Measurements from ENCODE around the gene RIMS1.
A peak's percentile ranks its signal among the peaks of the same experiment; 100 is the strongest.
"Not testable (repeated sequence)": the region's sequence is repeated elsewhere in the genome, so short reads cannot be mapped to it uniquely, and the experiment has no call there.

Gene RIMS1

DNA sequence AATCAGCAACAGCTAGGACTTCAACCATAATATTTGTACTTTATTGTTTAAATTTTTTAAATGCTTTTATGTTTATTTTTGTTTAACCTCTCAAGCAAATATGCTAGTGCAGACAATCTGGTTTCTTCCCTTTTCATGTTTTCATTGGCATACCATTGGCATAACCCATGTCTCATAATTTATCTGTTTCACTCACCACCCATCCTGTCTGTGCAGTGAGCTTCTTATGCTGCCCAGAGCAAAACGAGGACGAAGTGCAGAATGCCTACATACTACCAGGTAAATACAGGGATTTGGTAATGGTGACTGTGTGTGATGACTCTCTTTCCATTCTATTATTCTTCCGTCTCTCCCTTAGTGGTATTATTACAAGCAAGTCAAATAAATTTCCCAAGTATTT lies 374.1 kb downstream of the RIMS1 start:
- no peak for DNase-seq

DNA sequence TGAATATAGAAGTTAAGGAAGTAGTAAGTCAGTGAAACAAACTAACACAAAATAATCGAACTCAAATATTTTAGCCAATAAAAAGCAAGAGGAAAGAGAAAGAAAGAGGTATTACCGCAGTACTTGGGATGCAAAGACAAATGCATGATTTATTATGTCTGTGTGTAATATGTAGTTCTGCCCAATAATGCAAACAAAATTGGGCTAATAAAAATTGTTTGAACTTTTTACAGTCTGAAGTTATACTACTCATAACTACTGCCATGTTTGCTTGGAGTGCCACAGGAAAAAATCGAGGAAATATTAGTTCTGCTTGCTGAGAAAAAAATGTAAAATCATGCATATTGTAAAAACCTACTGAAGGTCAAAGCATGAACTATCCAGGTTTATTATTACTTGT lies 375.2 kb downstream of the RIMS1 start:
- no peak for DNase-seq

DNA sequence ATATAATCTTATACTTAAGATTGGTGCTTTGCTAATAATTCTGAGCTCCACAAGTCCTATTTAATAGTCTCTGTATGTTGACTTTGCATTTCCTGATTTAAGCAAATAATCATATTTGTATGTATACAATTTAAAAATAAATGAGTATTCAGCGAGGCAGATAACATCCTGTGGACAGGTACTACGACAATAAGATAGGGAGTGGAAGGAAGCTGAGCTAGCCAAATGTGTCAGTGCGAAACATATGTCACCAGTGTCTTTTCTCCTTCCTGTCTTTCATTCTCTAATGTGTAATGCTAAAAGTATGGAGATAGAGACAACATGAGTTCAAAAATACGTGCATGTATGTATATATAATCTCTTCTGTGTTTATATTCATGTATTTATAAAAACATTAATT lies 375.9 kb downstream of the RIMS1 start:
- no peak for DNase-seq

DNA sequence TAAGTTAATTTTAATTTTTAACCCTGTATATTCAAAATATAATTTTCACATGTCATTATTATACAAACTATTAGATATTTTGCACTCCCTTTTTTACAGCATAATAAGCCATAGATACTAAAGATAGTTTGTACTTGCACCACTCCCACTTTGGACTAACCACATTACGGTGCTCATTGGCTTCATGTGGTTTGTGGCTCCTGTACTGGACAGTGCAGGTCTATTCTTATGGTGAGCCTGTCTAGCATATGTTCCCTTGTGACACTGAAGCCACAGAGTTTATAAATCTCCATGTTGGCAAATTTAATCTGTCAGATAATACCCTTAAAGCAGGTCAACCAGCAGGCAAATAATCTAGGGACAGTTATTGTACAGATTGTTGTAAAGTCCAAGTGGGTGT lies 381.1 kb downstream of the RIMS1 start:
- no peak for DNase-seq

DNA sequence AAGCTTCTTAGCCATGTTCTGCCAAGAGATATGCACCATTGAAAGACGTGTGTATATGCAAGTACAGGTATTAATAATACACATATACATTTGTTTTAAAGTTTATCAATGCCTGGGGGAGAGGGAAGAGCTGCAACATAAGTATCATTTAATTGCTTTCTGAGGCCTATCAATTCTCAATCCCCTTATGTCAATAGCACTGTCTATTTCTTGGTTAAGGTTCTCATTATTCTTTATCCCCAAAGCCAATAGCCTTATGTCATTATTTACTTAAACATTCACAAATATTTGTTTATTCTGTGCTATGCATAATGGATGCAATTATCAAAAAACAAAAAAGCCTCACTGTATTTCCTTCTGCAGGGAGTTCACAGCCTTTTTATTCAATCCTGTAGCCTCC lies 385.2 kb downstream of the RIMS1 start:
- DNase-seq: no peak

DNA sequence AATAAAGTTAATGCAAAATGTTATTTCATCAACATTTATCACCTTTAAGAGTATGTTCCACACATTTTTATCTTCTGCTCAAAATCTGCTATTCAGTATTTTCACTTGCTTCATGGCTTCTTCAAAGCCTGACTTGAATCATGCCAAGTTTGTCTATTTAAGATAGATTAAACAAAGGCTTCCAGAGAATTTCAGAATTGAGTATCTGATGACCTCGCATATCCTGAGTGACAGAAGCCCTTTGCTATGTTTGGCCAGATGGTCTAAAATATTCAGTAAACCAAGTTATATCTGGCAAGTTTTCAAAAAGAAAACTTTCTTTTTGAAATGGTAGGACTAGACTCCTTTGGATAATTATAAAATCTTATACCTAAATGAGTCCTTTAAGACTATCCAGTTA lies 386.6 kb downstream of the RIMS1 start:
- peak in 1 of 2 experiments; percentile 31 for DNase-seq

DNA sequence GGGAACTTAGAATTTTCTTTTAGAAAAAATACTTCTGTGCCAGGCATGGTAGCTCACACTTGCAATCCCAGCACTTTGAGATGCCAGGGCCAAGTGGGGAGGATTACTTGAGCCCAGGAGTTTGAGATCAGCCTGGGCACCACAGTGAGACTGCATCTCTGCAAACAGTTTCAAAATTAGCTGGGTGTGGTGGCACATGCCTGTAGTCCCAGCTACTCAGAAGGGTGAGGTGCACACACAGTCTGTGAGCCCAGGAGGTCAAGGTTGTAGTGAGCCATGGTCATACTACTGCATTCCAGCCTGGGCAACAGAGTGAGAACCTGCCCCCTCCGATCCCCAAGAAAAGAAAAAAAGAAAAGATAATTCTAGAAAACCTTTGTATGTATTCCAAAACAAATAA lies 389.5 kb downstream of the RIMS1 start:
- no peak for DNase-seq

DNA sequence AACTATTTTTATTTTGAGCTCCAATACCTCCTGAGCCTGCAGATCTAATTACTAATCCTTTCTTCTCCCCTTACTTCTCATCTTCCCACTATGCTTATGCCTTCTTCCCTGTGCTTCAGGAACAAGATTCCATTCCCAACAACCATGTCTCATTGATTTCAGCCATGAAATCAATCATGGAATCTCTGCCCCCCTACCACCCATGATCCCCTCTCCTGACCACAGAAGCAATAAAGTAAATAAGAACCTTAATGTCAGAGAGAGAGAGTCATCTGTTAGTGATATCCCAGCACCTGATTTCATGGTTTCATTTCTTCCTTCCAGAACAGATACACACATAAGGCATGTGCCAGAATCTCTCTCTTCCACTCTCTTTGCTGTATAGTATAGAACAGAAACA lies 395.9 kb downstream of the RIMS1 start:
- DNase-seq: no peak

DNA sequence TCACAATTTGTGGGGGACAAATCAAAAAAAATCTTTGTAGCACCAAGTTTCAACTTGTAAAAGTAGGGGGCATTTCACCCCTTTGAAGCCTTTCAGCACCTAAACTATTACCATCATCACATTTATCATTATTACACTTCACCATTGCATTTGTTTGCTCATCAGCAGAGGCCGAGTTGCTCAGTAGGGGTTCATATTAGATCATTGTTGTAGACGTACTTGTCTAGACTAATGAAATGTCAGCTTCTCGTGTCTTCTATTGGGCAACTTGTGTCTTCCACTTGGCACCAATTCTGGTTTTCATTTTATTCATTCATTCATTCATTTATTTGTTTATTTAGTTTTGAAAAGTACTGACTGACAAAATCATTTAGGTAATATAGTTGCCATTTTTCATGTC lies 397.2 kb downstream of the RIMS1 start:
- DNase-seq: no peak

DNA sequence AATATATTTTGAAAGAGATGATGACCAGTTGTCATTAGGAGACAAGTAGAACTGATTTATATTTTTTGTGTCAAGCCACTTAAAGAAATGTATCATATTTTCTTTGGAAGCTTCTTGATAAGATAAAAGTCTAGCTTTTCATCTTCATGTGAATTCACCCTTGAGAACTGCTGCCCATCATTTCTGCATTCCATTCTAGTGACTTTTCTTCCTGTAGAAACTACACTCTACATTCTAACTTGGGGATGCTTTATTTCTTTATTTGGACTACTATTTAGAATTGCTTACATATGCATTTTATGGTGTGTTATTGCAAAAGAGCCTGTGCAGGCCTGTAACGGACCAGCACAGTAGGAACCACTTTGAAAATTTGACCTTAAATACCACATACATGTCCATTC lies 400.6 kb downstream of the RIMS1 start:
- DNase-seq: peak in 1 of 2 experiments; percentile 66

DNA sequence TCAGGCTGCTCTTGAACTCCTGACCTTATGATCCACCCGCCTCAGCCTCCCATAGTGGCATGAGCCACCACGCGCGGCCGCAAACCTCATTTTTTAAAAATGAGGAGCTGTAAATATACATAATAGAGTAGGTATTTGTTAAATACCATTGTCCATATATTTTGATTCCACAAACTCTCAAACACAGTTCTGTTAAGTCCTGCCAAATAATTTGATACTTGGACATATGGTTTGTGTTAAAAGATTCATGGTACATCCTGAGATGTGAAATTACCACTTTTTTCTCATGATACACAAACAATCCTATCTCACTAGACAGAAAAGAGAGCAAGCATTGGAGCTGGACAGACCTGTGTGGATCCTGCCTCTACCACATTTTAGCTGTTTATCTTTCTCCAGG lies 401.5 kb downstream of the RIMS1 start:
- DNase-seq: no peak

DNA sequence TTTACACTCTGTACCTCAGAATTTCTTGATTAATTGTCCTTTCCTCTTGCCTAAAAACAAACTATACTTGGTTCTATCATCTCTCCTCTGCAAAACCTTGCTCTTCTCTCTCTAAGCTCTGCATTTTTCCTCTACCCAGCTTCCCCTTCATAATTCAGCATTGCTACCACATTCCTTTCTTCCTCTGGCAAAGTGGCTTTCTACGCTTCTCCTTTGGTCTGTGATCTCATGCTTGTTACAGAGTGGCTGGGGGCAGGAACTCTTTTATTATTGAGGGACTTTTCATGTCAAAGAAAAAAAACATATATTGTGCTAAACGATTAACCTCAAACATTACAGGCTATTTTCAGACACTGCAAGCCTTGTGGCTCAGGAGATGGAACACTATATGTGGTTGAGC lies 402.2 kb downstream of the RIMS1 start:
- DNase-seq: no peak

DNA sequence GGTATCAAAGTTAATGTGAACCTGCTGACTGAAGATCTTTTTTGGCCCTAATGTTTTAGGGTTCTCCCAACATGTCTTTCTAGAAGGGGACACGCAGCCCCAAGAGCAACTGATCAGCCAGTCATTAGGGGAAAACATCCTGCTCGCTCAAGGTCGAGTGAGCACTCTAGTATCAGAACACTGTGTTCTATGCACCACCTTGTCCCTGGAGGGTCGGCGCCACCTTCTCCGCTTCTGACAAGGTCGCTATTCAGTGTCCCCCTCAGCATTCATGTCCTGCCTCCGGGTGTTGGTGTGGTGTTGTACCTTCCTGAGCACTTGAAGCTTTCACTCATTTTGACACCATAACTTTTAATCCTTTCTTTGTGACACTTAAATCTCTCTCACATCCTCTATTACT lies 404.3 kb downstream of the RIMS1 start:
- DNase-seq: no peak

DNA sequence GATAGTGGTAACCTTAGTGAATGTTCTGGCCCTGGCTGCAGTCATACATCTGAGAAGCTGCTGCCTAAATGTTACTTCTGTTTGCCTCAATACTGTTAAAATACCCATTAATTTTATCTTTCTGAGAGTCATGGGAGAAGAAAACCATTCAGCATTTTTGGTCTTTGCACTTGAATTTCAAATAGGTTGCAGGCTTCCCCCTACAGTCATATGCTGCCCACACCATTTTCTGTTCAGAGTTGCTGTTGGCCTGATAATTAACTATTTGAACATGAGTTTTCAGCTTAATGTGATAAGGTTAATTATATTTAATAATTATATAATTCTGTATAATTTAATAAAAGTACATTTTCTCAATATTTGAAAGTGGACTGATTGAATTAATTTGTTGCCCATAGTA lies 410.0 kb downstream of the RIMS1 start:
- no peak for DNase-seq

DNA sequence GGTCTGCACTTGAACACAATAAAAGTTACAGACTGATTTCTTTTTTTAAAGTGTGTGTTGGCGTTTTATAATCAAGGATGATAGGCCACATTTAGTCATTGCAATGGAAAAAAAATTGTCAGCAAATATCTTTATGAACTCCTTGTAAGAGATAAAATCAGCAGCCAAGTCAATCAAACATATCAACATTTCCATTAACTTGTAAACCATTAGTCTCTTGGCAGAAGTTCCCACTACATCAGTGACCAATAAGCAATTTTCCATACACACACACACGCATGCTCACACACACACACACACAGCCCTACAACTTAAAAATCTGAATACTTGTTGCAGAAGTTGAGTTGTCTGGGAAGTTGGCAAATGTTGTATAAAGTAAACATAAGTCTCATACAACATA lies 419.6 kb downstream of the RIMS1 start:
- no peak for DNase-seq

DNA sequence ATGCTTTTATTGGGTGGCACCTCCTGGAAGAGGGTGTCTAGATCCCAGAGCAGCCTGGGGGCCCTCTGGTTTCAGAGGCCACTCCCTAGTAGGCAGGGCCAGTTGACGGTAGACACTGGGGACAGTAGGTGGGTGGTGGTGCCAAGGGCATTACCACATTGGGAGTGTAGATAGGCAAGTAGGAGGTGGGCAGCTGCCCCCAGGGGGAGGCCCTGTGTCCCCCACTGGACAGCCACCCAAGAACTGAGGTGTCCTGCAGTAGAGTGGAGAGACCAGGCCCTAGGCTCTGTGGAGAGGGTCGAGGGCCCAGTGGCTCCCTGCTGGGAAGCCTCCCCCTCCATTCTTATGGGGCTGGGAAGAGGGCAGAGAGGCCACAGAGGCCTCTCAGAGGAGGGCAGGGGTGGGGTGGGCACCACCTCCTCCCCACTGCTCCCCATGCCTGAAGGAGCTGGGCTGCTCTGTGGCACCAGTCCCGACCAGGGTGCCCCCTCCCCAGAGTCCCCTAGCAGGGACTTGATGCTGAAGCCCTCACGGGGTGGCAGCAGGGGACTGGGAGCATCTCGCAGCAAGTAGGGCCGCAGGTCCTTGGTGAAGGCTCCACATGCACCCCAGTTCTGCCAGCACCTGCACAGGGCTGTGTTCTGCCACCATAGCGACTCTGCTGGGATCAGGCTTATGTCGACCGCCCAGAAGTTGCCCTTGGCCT lies 430.5 kb downstream of the RIMS1 start:
- no peak for DNase-seq

DNA sequence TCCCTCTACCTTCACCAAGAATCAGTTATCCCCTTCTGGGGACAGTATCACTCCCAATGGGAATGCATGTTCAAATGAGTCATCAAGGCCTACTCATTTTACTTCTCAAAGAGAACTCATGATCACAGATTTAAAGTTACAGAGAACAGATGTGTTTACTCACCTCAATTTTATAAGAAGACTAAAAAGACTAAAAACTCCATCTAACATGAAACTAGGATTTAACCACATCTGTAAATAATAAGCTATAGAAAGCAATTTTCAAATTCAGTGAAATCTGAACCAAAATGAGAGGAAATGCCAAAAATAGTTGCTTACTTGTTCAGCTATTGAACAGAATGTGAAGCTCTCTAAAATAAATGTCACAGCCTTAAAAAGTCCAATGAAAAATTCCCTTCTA lies 435.4 kb downstream of the RIMS1 start:
- no peak for DNase-seq

DNA sequence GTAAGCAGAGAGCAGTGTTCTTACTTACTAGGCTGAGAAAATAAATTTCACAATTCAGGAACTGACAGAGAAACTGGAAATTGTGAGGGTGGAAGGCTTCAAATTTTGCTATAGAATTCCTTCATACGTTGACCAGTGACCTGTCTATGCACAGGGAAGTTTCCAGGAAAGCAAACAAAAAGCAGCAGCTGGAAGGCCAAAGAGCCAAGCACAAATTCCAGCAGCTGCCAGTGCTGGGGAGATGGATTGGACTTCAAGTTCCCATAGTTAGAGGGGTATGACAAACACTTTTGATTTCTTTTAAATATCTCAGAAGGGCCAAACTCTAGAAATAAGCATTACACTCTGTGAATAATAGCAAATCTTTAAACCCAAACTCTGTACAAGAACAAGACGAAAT lies 436.4 kb downstream of the RIMS1 start:
- no peak for DNase-seq

DNA sequence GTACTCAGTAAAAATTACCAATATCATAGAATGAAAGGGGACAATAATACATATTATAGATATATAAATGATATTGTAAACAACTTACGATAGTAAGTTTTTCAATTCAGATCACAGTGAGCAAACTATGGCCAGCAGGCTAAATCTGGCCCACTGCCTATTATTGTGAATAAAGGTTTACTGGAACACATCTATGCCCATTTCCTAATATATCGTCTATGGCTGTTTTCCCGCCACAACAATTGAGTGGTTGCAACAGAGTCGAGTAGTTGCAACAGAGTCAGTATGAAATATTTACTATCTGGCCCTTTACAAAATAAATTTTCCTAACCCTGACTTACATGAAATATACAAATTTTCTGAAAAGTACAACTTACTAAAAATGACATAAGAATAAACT lies 438.2 kb downstream of the RIMS1 start:
- no peak for DNase-seq

DNA sequence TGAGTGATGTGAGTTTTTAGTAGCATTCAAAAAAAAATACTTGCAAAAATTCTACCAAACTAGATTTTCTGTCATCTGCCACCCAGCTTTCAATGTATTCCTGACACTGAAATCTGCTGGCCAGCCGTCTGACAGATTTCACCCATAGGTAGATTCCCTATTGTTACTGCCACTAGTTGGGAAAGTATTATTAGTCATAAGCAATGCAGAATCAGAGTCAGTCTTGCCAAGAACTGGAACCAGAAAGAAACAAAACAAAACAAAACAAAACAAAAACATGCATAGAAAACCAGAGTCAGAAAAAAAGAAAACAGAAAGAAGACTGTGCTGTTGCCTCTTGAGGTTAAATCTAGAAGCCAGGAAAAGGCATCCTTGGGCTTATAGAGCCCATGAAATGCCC lies 442.4 kb downstream of the RIMS1 start:
- DNase-seq: no peak

DNA sequence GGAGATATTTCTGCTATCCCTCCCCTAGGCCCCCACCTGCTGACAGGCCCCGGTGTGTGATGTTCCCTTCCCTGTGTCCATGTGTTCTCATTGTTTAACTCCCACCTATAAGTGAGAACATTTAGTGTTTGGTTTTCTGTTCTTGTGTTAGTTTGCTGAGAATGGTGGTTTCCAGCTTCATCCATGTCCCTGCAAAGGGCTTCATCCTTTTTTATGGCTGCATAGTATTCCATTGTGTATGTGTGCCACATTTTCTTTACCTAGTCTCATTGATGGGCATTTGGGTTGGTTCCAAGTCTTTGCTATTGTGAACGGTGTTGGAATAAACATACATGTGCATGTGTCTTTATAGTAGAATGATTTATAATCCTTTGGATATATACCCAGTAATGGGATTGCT lies 448.9 kb downstream of the RIMS1 start:
- not testable (repeated sequence) for DNase-seq

DNA sequence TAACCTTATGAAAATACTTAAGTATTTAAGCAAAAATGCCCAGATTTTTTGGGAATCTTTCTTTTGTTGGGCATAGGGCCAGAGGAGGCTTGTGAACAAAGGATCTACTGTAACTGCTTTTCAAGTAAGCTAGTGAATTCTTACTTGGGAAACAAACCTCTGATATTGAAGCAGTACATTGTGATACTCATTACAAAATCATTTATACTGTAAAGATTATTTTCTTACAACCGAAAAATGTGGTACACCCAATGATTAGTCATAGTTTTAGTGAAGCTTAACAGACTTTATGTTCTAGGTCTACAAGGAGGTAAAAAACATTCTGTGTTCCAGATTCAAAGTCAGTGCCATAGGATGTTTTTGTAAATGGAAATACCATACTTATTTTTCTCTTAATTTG lies 462.6 kb downstream of the RIMS1 start:
- no peak for DNase-seq

DNA sequence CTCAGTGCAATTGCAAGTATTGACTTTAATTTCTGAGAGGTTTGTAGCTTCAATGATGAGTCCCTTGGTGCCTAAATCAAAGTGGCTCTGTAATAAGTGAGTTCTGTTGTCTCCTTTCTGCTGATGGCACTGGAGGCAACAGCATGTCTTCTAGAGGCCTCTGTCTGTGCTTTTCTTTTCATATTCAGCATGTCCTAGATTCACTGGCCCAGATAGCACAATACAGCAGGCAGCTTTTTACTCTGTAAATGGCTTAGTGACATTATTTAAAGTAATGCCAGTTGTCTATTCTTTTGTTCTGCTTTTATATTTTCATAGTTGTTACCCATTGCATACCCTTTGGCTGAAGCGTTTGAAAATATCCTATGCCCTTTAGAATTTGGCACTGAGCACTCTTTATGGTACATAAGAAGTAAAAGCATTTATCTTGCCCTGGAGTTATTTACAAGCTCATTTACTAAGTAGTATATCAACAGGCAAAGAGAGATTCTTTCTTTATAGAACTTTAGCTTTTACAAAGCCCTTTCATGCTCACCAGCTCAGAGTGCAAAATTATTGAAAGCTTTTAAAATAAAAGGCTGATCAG lies 464.0 kb downstream of the RIMS1 start:
- DNase-seq: no peak

DNA sequence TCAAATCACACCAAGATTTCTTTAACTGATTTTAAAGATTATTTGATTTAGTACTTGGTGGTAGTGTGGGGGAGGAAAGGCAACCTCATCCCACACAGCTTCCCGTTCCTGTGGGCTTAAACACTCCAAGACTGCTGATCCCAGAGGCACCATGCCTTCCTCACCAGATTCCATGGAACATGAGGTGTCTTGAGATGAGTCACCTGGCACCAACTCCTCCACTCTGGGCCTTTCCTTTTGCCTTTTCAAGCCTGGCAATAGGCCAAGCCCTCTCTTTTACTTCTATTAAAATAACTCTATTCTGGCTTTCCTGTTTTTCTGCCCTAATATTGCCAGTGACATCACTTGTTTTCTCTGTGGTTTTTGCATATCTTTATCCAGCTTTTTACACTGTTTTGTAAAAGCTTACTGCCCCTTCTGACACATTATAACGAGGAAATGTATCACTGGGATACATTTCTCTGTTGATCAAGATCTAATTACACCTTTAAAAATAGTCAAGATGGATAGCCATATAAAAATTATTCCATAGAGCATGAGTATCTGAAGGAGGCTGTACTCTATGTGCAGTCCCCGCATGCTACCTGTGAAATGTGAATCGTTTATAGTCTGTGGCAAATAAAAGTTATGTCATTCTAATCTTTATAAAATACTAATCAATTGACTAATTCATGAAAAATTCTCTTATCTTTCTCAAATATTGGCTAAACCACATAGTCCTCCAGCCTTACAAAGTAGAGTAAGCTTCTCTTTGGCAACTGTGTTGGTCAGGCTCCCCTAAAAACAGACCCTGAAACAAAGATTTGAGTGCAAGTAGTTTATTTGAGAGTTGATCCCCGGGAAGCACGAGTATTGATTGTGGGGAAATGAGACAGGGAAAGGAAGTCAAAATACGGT lies 477.7 kb downstream of the RIMS1 start:
- DNase-seq: peak; percentile 64 to 79
